Jurkat, Clone E6-1 (cell line): ENCODE data around the gene SGTB. TPM values are rescaled to one million over a fixed set of nuclear protein-coding genes. Genes with fewer than 3 reads are reported as not detected.
A peak's percentile ranks its signal among the peaks of the same experiment; 100 is the strongest.

Source experiments
- DNase-seq: peaks from one replicate; pipeline ENCODE4 v3.0.0-alpha.2; 2011; ENCODE audit warnings: low read depth, low spot score
- H3K4me3 ChIP-seq: 2 replicates; pipeline ENCODE4 v1.5.1; 2011; ENCODE audit warnings: mild to moderate bottlenecking, low read length, control low read depth, moderate library complexity
- polyA plus RNA-seq: library from polyadenylated mRNA; unstranded; fragments of >200 nt; gene quantifications from one replicate; pipeline ENCODE4 v1.2.1, GENCODE V29; 2012; ENCODE audit warnings: missing spikeins; ENCODE audit not compliant: insufficient read length, insufficient read depth

SGTB gene
- 5.9 TPM for polyA plus RNA-seq

- H3K4me3 ChIP-seq = peak within 1 kb of the TSS; percentile 74
- DNase-seq = peak; percentile 29
Measured at GRCh38 chr5:65721720-65722574, at the start of gene SGTB, which contains the start of gene NLN. TSS of gene SGTB (minus strand) at chr5:65722109. CDS start at chr5:65720807, 1,302 bp downstream. TSS of gene NLN (plus strand) at chr5:65722205. CDS start at chr5:65722374, 169 bp downstream.

- no peak overlapping the region for H3K4me3 ChIP-seq
- no peak for DNase-seq
Measured at GRCh38 chr5:65771266-65771665, 49.4 kb upstream of the SGTB start.

- H3K4me3 ChIP-seq = no peak overlapping the region
- DNase-seq = no peak
Measured at GRCh38 chr5:65769539-65769938, 47.6 kb upstream of the SGTB start.

- no peak overlapping the region for H3K4me3 ChIP-seq
- DNase-seq = no peak
Measured at GRCh38 chr5:65768723-65769346, 46.9 kb upstream of the SGTB start.

- no peak overlapping the region for H3K4me3 ChIP-seq
- no peak for DNase-seq
Measured at GRCh38 chr5:65767565-65767964, 45.7 kb upstream of the SGTB start.

- no peak overlapping the region for H3K4me3 ChIP-seq
- no peak for DNase-seq
Measured at GRCh38 chr5:65766781-65767180, 44.9 kb upstream of the SGTB start.

- no peak for DNase-seq
- no peak overlapping the region for H3K4me3 ChIP-seq
Measured at GRCh38 chr5:65766175-65766574, 44.3 kb upstream of the SGTB start.

GRCh38 chr5:65765582-65765981, 43.7 kb upstream of the SGTB start:
- DNase-seq = no peak
- H3K4me3 ChIP-seq = no peak overlapping the region

GRCh38 chr5:65762234-65762633, 40.3 kb upstream of the SGTB start:
- DNase-seq = no peak
- H3K4me3 ChIP-seq = no peak overlapping the region

GRCh38 chr5:65760504-65761275, 38.8 kb upstream of the SGTB start:
- DNase-seq = peak; percentile 61
- no peak overlapping the region for H3K4me3 ChIP-seq

- no peak overlapping the region for H3K4me3 ChIP-seq
- no peak for DNase-seq
Measured at GRCh38 chr5:65758546-65759144, 36.7 kb upstream of the SGTB start.

GRCh38 chr5:65753189-65753588, 31.3 kb upstream of the SGTB start:
- no peak for DNase-seq
- H3K4me3 ChIP-seq = no peak overlapping the region

GRCh38 chr5:65750938-65751337, 29.0 kb upstream of the SGTB start:
- no peak overlapping the region for H3K4me3 ChIP-seq
- DNase-seq = no peak

- no peak overlapping the region for H3K4me3 ChIP-seq
- no peak for DNase-seq
Measured at GRCh38 chr5:65749956-65750355, 28.0 kb upstream of the SGTB start.

- no peak overlapping the region for H3K4me3 ChIP-seq
- DNase-seq = no peak
Measured at GRCh38 chr5:65749221-65749844, 27.4 kb upstream of the SGTB start.

- DNase-seq = peak; percentile 40
- H3K4me3 ChIP-seq = no peak overlapping the region
Measured at GRCh38 chr5:65742565-65743231, 20.8 kb upstream of the SGTB start.

- H3K4me3 ChIP-seq = no peak overlapping the region
- DNase-seq = no peak
Measured at GRCh38 chr5:65739162-65739561, 17.3 kb upstream of the SGTB start.

- no peak overlapping the region for H3K4me3 ChIP-seq
Measured at GRCh38 chr5:65738305-65738704, 16.4 kb upstream of the SGTB start.

More at GRCh38 chr5:65738305-65738704, 16.4 kb upstream of the SGTB start:
- no peak for DNase-seq
